WTC11 (cell line): ENCODE measurements around the gene ERMP1. TPM values are rescaled to one million over a fixed set of nuclear protein-coding genes. Genes with fewer than 3 reads are reported as not detected.
A peak's percentile ranks its signal among the peaks of the same experiment; 100 is the strongest.

Experiments
- ATAC-seq: fragments of 200-7000 bp; cut with Tn5 transposase; 2 replicates; pipeline ENCODE4 v1.10.0; 2021; ENCODE audit warnings: mild to moderate bottlenecking, moderate library complexity
- CTCF ChIA-PET: fragments of 300-600 bp; sonication (Branson Sonifier 250); formaldehyde crosslinking; loops from one replicate; lab custom pipeline; 2021; ENCODE audit warnings: antibody characterized with exemption; lab: Charles Lee
- POLR2A ChIA-PET: fragments of 350-600 bp; sonication (Branson Sonifier 250); formaldehyde crosslinking; loops from one replicate; lab custom pipeline; 2021; ENCODE audit warnings: antibody characterized with exemption; lab: Charles Lee
- DNase-seq: peaks from one replicate; pipeline ENCODE4 v3.0.0; 2021; ENCODE audit warnings: low spot score
- H3K27ac Mint-ChIP-seq: 2 replicates; pipeline ENCODE4 v1.8.0; 2021; ENCODE audit warnings: mixed read lengths
- H3K27me3 Mint-ChIP-seq: 2 replicates; pipeline ENCODE4 v1.8.0; 2021; ENCODE audit warnings: low read depth, mild to moderate bottlenecking, moderate library complexity, mixed read lengths
- H3K36me3 Mint-ChIP-seq: 2 replicates; pipeline ENCODE4 v1.8.0; 2021; ENCODE audit warnings: mixed read lengths
- H3K4me1 Mint-ChIP-seq: 2 replicates; pipeline ENCODE4 v1.8.0; 2022; ENCODE audit warnings: mixed read lengths
- H3K4me3 Mint-ChIP-seq: 2 replicates; pipeline ENCODE4 v1.8.0; 2021; ENCODE audit warnings: mild to moderate bottlenecking, moderate library complexity, mixed read lengths
- H3K9me3 Mint-ChIP-seq: 2 replicates; pipeline ENCODE4 v1.8.0; 2021; ENCODE audit warnings: mixed read lengths
- CBFB ChIP-seq: sonication (generic); formaldehyde crosslinking; IDR thresholded peaks from 2 replicates; pipeline ENCODE4 v1.8.1; 2022; ENCODE audit warnings: mild to moderate bottlenecking, low read depth, missing genetic modification reagents
- CREM ChIP-seq: sonication (generic); formaldehyde crosslinking; IDR thresholded peaks from 2 replicates; pipeline ENCODE4 v1.8.1; 2022; ENCODE audit warnings: mild to moderate bottlenecking, missing genetic modification reagents, moderate library complexity
- E2F4 ChIP-seq: sonication (generic); formaldehyde crosslinking; IDR thresholded peaks from 2 replicates; pipeline ENCODE4 v1.8.1; 2022; ENCODE audit warnings: low read depth, mild to moderate bottlenecking, moderate library complexity, missing genetic modification reagents, borderline replicate concordance
- GTF2I ChIP-seq: fragments of 250-450 bp; sonication (Bioruptor Pico); conservative IDR thresholded peaks from 2 replicates; pipeline ENCODE4 v1.4.0; 2021; ENCODE audit warnings: mild to moderate bottlenecking
- KAT7 ChIP-seq: sonication (generic); formaldehyde crosslinking; IDR thresholded peaks from 2 replicates; pipeline ENCODE4 v1.8.1; 2023; ENCODE audit warnings: missing genetic modification reagents, mild to moderate bottlenecking, borderline replicate concordance
- NFATC4 ChIP-seq: fragments of 250-450 bp; sonication (Bioruptor Pico); IDR thresholded peaks from 2 replicates; pipeline ENCODE4 v1.9.0; 2021; ENCODE audit warnings: mild to moderate bottlenecking
- NFYB ChIP-seq: sonication (generic); formaldehyde crosslinking; conservative IDR thresholded peaks from 2 replicates; pipeline ENCODE4 v1.8.0; 2022; ENCODE audit warnings: low read depth, missing genetic modification reagents
- SMAD3 ChIP-seq: sonication (generic); formaldehyde crosslinking; IDR thresholded peaks from 2 replicates; pipeline ENCODE4 v1.8.0; 2022; ENCODE audit warnings: missing genetic modification reagents, mild to moderate bottlenecking, borderline replicate concordance
- SP1 ChIP-seq: sonication (generic); formaldehyde crosslinking; conservative IDR thresholded peaks from 2 replicates; pipeline ENCODE4 v1.8.1; 2022; ENCODE audit warnings: missing genetic modification reagents
- STAT6 ChIP-seq: sonication (generic); formaldehyde crosslinking; conservative IDR thresholded peaks from 2 replicates; pipeline ENCODE4 v1.8.1; 2023; ENCODE audit warnings: mild to moderate bottlenecking, low read depth, missing genetic modification reagents, moderate library complexity
- ZNF121 ChIP-seq: sonication (generic); formaldehyde crosslinking; IDR thresholded peaks from 2 replicates; pipeline ENCODE4 v1.8.0; 2023; ENCODE audit warnings: missing genetic modification reagents
- ZNF138 ChIP-seq: sonication (generic); formaldehyde crosslinking; conservative IDR thresholded peaks from 2 replicates; pipeline ENCODE4 v1.8.1; 2022; ENCODE audit warnings: mild to moderate bottlenecking, moderate library complexity, missing genetic modification reagents
- ZNF232 ChIP-seq: sonication (generic); formaldehyde crosslinking; IDR thresholded peaks from 2 replicates; pipeline ENCODE4 v1.8.0; 2022; ENCODE audit warnings: mild to moderate bottlenecking, missing genetic modification reagents
- ZNF671 ChIP-seq: fragments of 250-450 bp; sonication (Bioruptor Pico); IDR thresholded peaks from 2 replicates; pipeline ENCODE4 v1.8.0; 2021; ENCODE audit warnings: mild to moderate bottlenecking
- total RNA-seq: library from RNA; stranded (reverse); gene quantifications from 3 replicates; pipeline ENCODE4 v1.2.3, GENCODE V29; 2021
- TF ChIP-seq, protein P1 (sequence below): sonication (generic); formaldehyde crosslinking; IDR thresholded peaks from 2 replicates; pipeline ENCODE4 v1.8.0; 2023; ENCODE audit warnings: missing genetic modification reagents
- TF ChIP-seq, protein P2 (sequence below): sonication (generic); formaldehyde crosslinking; IDR thresholded peaks from 2 replicates; pipeline ENCODE4 v1.8.1; 2023; ENCODE audit warnings: mild to moderate bottlenecking, moderate library complexity, missing genetic modification reagents
- TF ChIP-seq, protein P3 (sequence below): fragments of 250-450 bp; sonication (Bioruptor Pico); IDR thresholded peaks from 2 replicates; pipeline ENCODE4 v1.8.0; 2021; ENCODE audit warnings: mild to moderate bottlenecking
- TF ChIP-seq, protein P4 (sequence below): sonication (generic); formaldehyde crosslinking; IDR thresholded peaks from 2 replicates; pipeline ENCODE4 v1.8.0; 2022; ENCODE audit warnings: missing genetic modification reagents
- TF ChIP-seq, protein P5 (sequence below): sonication (generic); formaldehyde crosslinking; IDR thresholded peaks from 2 replicates; pipeline ENCODE4 v1.8.1; 2023; ENCODE audit warnings: mild to moderate bottlenecking, missing genetic modification reagents, moderate library complexity

The ERMP1 gene
- total RNA-seq, 1 experiment from 2014 or later, result 25.4 TPM

GRCh38 chr9:5841771-5842573 lies 9.1 kb upstream of the ERMP1 start:
- TF ChIP-seq E2F4 (CRISPR knock-in tag) (no peak), ZNF671 (CRISPR knock-in tag) (no peak), NFYB (peak; percentile 54), SP1 (CRISPR knock-in tag) (no peak)
- peaks cover 36% of the 10 kb centered on the region for H3K4me1 Mint-ChIP-seq
- no peaks in the 10 kb centered on the region for H3K27me3 Mint-ChIP-seq
- no peak overlapping the region for H3K27ac Mint-ChIP-seq
- peaks cover 5% of the 10 kb centered on the region; the same call in 1 of the 2 replicates for H3K36me3 Mint-ChIP-seq
- ATAC-seq (no peak), DNase-seq (no peak)
- ChIA-PET CTCF (interaction anchor here (0.5 to 1.0 kb wide), 3 partner anchors 9 to 911 kb away, joined by 3 to 5 read pairs (median 5); partner anchors contain the start of gene ERMP1), POLR2A (interaction anchor here (0.6 kb wide), 1 partner anchor 371 kb away, joined by 4 read pairs; no protein-coding TSS in a partner anchor)
- peaks cover 10% of the 10 kb centered on the region for H3K9me3 Mint-ChIP-seq
- H3K4me3 Mint-ChIP-seq, result no peak overlapping the region

- no peak overlapping the region for H3K4me3 Mint-ChIP-seq
- peaks cover 5% of the 10 kb centered on the region; the same call in 1 of the 2 replicates for H3K36me3 Mint-ChIP-seq
- POLR2A ChIA-PET, result no interaction called here
- ATAC-seq, result no peak
- H3K9me3 Mint-ChIP-seq, result peaks cover 10% of the 10 kb centered on the region
- no peak for TF ChIP-seq SMAD3 (CRISPR knock-in tag)
- TF ChIP-seq CBFB (CRISPR knock-in tag), result no peak
- TF ChIP-seq NFATC4 (CRISPR knock-in tag), result no peak
- no peak for TF ChIP-seq ZNF671 (CRISPR knock-in tag)
- TF ChIP-seq CREM, result no peak
- no peak for TF ChIP-seq ZNF138 (CRISPR knock-in tag)
- TF ChIP-seq SP1 (CRISPR knock-in tag), result no peak
- TF ChIP-seq, all 79 proteins: peak for 0
- CTCF ChIA-PET, result no interaction called here
- Mint-ChIP-seq H3K27me3 (no peaks in the 10 kb centered on the region), H3K4me1 (peaks cover 36% of the 10 kb centered on the region), H3K27ac (no peak overlapping the region)
- DNase-seq, result no peak
These were observed 7.9 kb upstream of the ERMP1 start for GRCh38 chr9:5840788-5841187.

DNA sequence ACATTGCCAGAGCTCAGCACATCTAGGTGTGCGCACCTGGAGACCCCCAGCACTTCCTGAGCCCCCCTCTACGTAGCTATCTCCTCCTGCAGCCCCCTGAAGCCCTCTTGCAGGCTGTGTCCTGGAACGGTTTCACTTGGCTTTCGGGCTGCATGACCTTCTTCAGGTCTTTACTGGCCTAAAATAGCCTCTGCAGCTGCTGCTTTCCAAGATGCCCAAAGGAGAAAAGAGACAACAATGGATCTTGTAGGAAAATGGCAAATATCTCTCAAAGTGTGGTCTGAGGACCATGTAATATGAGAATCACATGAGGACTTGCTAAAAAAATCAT lies 6.6 kb upstream of the ERMP1 start:
- ChIA-PET CTCF (no interaction called here), POLR2A (no interaction called here)
- Mint-ChIP-seq H3K27ac (no peak overlapping the region), H3K4me3 (no peak overlapping the region), H3K4me1 (peaks cover 36% of the 10 kb centered on the region), H3K27me3 (no peaks in the 10 kb centered on the region), H3K9me3 (peaks cover 10% of the 10 kb centered on the region), H3K36me3 (peaks cover 5% of the 10 kb centered on the region; the same call in 1 of the 2 replicates)
- ATAC-seq (peak; percentile 9; the same call in 1 of the 2 replicates), DNase-seq (no peak)
- TF ChIP-seq ZNF121 (CRISPR knock-in tag) (no peak), KAT7 (CRISPR knock-in tag) (no peak), STAT6 (CRISPR knock-in tag) (no peak), ZNF232 (no peak), GTF2I (CRISPR knock-in tag) (no peak)
- TF ChIP-seq, protein P1, sequence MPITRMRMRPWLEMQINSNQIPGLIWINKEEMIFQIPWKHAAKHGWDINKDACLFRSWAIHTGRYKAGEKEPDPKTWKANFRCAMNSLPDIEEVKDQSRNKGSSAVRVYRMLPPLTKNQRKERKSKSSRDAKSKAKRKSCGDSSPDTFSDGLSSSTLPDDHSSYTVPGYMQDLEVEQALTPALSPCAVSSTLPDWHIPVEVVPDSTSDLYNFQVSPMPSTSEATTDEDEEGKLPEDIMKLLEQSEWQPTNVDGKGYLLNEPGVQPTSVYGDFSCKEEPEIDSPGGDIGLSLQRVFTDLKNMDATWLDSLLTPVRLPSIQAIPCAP (CRISPR knock-in tag), result no peak
- TF ChIP-seq, protein P2, sequence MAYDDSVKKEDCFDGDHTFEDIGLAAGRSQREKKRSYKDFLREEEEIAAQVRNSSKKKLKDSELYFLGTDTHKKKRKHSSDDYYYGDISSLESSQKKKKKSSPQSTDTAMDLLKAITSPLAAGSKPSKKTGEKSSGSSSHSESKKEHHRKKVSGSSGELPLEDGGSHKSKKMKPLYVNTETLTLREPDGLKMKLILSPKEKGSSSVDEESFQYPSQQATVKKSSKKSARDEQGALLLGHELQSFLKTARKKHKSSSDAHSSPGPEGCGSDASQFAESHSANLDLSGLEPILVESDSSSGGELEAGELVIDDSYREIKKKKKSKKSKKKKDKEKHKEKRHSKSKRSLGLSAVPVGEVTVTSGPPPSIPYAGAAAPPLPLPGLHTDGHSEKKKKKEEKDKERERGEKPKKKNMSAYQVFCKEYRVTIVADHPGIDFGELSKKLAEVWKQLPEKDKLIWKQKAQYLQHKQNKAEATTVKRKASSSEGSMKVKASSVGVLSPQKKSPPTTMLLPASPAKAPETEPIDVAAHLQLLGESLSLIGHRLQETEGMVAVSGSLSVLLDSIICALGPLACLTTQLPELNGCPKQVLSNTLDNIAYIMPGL (CRISPR knock-in tag), result no peak
- TF ChIP-seq, protein P3, sequence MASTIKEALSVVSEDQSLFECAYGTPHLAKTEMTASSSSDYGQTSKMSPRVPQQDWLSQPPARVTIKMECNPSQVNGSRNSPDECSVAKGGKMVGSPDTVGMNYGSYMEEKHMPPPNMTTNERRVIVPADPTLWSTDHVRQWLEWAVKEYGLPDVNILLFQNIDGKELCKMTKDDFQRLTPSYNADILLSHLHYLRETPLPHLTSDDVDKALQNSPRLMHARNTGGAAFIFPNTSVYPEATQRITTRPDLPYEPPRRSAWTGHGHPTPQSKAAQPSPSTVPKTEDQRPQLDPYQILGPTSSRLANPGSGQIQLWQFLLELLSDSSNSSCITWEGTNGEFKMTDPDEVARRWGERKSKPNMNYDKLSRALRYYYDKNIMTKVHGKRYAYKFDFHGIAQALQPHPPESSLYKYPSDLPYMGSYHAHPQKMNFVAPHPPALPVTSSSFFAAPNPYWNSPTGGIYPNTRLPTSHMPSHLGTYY (CRISPR knock-in tag), result no peak
- TF ChIP-seq, protein P4, sequence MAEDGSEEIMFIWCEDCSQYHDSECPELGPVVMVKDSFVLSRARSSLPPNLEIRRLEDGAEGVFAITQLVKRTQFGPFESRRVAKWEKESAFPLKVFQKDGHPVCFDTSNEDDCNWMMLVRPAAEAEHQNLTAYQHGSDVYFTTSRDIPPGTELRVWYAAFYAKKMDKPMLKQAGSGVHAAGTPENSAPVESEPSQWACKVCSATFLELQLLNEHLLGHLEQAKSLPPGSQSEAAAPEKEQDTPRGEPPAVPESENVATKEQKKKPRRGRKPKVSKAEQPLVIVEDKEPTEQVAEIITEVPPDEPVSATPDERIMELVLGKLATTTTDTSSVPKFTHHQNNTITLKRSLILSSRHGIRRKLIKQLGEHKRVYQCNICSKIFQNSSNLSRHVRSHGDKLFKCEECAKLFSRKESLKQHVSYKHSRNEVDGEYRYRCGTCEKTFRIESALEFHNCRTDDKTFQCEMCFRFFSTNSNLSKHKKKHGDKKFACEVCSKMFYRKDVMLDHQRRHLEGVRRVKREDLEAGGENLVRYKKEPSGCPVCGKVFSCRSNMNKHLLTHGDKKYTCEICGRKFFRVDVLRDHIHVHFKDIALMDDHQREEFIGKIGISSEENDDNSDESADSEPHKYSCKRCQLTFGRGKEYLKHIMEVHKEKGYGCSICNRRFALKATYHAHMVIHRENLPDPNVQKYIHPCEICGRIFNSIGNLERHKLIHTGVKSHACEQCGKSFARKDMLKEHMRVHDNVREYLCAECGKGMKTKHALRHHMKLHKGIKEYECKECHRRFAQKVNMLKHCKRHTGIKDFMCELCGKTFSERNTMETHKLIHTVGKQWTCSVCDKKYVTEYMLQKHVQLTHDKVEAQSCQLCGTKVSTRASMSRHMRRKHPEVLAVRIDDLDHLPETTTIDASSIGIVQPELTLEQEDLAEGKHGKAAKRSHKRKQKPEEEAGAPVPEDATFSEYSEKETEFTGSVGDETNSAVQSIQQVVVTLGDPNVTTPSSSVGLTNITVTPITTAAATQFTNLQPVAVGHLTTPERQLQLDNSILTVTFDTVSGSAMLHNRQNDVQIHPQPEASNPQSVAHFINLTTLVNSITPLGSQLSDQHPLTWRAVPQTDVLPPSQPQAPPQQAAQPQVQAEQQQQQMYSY (CRISPR knock-in tag), result no peak
- TF ChIP-seq, protein P5, sequence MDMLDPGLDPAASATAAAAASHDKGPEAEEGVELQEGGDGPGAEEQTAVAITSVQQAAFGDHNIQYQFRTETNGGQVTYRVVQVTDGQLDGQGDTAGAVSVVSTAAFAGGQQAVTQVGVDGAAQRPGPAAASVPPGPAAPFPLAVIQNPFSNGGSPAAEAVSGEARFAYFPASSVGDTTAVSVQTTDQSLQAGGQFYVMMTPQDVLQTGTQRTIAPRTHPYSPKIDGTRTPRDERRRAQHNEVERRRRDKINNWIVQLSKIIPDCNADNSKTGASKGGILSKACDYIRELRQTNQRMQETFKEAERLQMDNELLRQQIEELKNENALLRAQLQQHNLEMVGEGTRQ (CRISPR knock-in tag), result no peak
